Measurements from ENCODE around the gene KLHL21. TPM values are rescaled to one million over a fixed set of nuclear protein-coding genes. Genes with fewer than 3 reads are reported as not detected.

The KLHL21 gene
- total and polyA plus RNA-seq, 10 of the 15 experiments (the other 5 are each of a cell fraction or from before 2014, with no cell fraction given): 0.76 to 12.2 (median 5.2) TPM

- BruUV-seq (replicated peaks): no TSS peak
- Histone ChIP-seq H3K9ac (ENCODE audit: control insufficient read depth, insufficient read depth, low read length) (peak overlapping the region; percentile 78), H3K4me1 (ENCODE audit: control insufficient read depth, insufficient read depth, low read length) (peaks cover 16% of the 10 kb centered on the region), H3K4me2 (ENCODE audit: control insufficient read depth, insufficient read depth) (peak overlapping the region; percentile 85), H2AFZ (ENCODE audit: control insufficient read depth, low read depth, low read length) (peak overlapping the region; percentile 85), H3K9me3 (replicated peaks; ENCODE audit: control insufficient read depth, insufficient read depth, low read length) (no peaks in the 10 kb centered on the region), H4K20me1 (ENCODE audit: control insufficient read depth, insufficient read depth) (no peaks in the 10 kb centered on the region), H3K36me3 (ENCODE audit: control insufficient read depth in 2 of 2, insufficient read depth in 2 of 2, low read length in 1 of 2) (peaks cover 6 to 12% of the 10 kb centered on the region in 2 experiments; a peak in 3 of 4 replicates), H3K4me3 (peak overlapping the region; percentile 58), H3K79me2 (ENCODE audit: control insufficient read depth, insufficient read depth, low read length) (peaks cover 22% of the 10 kb centered on the region), H3K27me3 (replicated peaks in 1 of 2; ENCODE audit: control insufficient read depth in 2 of 2, insufficient read depth in 2 of 2, low read length in 1 of 2) (no peaks in the 10 kb centered on the region), H3K27ac (ENCODE audit: control insufficient read depth, insufficient read depth) (peak overlapping the region; percentile 82)
- FAIRE-seq (peak; percentile 23), ATAC-seq (peak; percentile 27), DNase-seq (ENCODE audit: low read depth, low spot score) (no peak)
- TF ChIP-seq GATAD2B (conservative IDR thresholded peaks at IDR 0.05; ENCODE audit: low read depth) (peak; percentile 13; the same call in 1 of the 2 replicates), ZNF217 (IDR thresholded peaks at IDR 0.05) (0 out of 2 replicates have a peak, but pooled peaks have one; percentile 11), ATF7 (IDR thresholded peaks at IDR 0.05; ENCODE audit: low read depth) (no peak), MEF2A (IDR thresholded peaks at IDR 0.05; ENCODE audit: insufficient read depth, low read depth, low read length) (no peak), SRF (IDR thresholded peaks at IDR 0.05; ENCODE audit: low read depth in 2 of 2, low read length in 2 of 2) (no peak)
- SMC1A ChIA-PET (ENCODE audit: uncharacterized antibody, unreplicated experiment): interaction anchor here (1.0 to 1.4 kb wide), 2 partner anchors 25 kb away, joined by 3 to 4 read pairs; no protein-coding TSS in a partner anchor
- WGBS (ENCODE audit: insufficient coverage, insufficient replicate concordance, low lambda C conversion rate, missing lambda C conversion rate): under 1% methylated on average over 32 of the region's 32 CpGs
- RAD21 ChIA-PET (ENCODE audit: unreplicated experiment): interaction anchor here (0.9 to 1.5 kb wide), 4 partner anchors 24 to 71 kb away, joined by 3 to 4 read pairs (median 3); partner anchors contain the start of genes NOL9 and ZBTB48
- intact Hi-C loops (cut with micrococcal nuclease; ENCODE audit: unreplicated experiment): no loop called here
- in situ Hi-C loops (cut with MboI): no loop called here
- POLR2A ChIA-PET: interaction anchor here (0.7 to 1.5 kb wide), 3 partner anchors 12 to 46 kb away, joined by 3 read pairs; partner anchors contain the start of genes PHF13 and ZBTB48
- CTCF ChIA-PET: interaction anchor here (0.9 to 1.2 kb wide), 2 partner anchors 21 kb away, joined by 3 to 4 read pairs; no protein-coding TSS in a partner anchor
Observed at GRCh38 chr1:6625584-6626149, 23.0 kb upstream of the KLHL21 start.

Measured in GM12878 (cell line).